ENCODE measurements around the gene C1orf210. TPM values are rescaled to one million over a fixed set of nuclear protein-coding genes. Genes with fewer than 3 reads are reported as not detected.

The C1orf210 gene
- total RNA-seq, 1 experiment from 2014 or later, result 5.9 TPM

DNA sequence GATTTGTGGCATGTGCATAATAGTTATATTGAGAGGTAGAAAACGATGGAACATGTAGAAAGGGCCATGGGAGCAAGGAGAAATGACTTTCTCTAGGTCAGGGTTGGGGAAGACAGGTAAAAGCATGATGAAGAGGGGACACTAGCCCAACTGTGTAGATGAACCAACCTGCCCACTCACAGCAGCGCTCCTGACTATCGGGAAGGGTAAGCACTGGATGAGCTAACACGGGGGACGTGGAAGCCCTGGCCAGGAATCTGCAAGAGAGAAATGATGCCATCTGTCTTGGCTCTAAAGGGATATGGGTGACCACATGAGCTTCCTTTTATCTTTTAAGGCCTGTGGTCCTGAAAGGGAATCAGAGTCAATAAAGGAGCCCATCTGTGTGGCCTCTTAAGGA is 51.8 kb downstream of the C1orf210 start:
- Histone ChIP-seq H3K4ac (ENCODE audit: low read depth, low read length) (no peak overlapping the region), H3T11ph (ENCODE audit: low read length) (no peak overlapping the region), H4K8ac (replicated peaks; ENCODE audit: insufficient read length, low read depth, low read length) (no peak overlapping the region), H2BK15ac (ENCODE audit: low read depth, low read length) (no peak overlapping the region), H3K4me1 (ENCODE audit: insufficient read depth, low read length) (no peaks in the 10 kb centered on the region), H3K23ac (ENCODE audit: insufficient read length, low read depth, low read length) (no peak overlapping the region), H3K9ac (ENCODE audit: extremely low read depth, insufficient read length, low read length) (no peak overlapping the region), H2BK5ac (ENCODE audit: insufficient read length, low read length) (no peak overlapping the region), H3K18ac (ENCODE audit: insufficient read length, low read depth, low read length) (no peak overlapping the region), H2BK20ac (ENCODE audit: low read depth, low read length, poor library complexity, severe bottlenecking) (no peak overlapping the region), H2BK120ac (ENCODE audit: low read depth, low read length, poor library complexity, severe bottlenecking) (no peak overlapping the region), H3K56ac (ENCODE audit: insufficient read length, low read depth, low read length) (no peak overlapping the region), H3K27ac (ENCODE audit: insufficient read length, low read depth, low read length) (no peak overlapping the region), H4K91ac (ENCODE audit: insufficient read length, low read depth, low read length) (no peak overlapping the region), H2AK5ac (ENCODE audit: insufficient read length, low read length) (no peak overlapping the region), H3K79me1 (ENCODE audit: insufficient read depth, low read depth, low read length, poor library complexity, severe bottlenecking) (no peaks in the 10 kb centered on the region), H3K23me2 (ENCODE audit: insufficient read length, low read depth, low read length, poor library complexity, severe bottlenecking) (no peaks in the 10 kb centered on the region), H2AFZ (ENCODE audit: low read length) (no peak overlapping the region), H3K4me2 (ENCODE audit: insufficient read depth, insufficient read length, low read length) (no peak overlapping the region), H4K20me1 (ENCODE audit: control insufficient read depth, insufficient read depth, insufficient read length) (no peaks in the 10 kb centered on the region), H3K9me3 (ENCODE audit: control insufficient read depth, low read depth, low read length) (no peaks in the 10 kb centered on the region), H2BK12ac (ENCODE audit: insufficient read length, low read depth, low read length) (no peak overlapping the region), H3K79me2 (ENCODE audit: insufficient read depth, low read length) (no peaks in the 10 kb centered on the region), H4K5ac (ENCODE audit: insufficient read length, low read depth, low read length) (no peak overlapping the region), H3K27me3 (ENCODE audit: insufficient read depth, low read length) (no peaks in the 10 kb centered on the region), H3K14ac (ENCODE audit: insufficient read depth, low read length) (no peak overlapping the region)
- WGBS (ENCODE audit: extremely low coverage, insufficient read length, low lambda C conversion rate), result no CpG with 5 or more reads among the region's 5 CpGs
- TF ChIP-seq, protein P1, sequence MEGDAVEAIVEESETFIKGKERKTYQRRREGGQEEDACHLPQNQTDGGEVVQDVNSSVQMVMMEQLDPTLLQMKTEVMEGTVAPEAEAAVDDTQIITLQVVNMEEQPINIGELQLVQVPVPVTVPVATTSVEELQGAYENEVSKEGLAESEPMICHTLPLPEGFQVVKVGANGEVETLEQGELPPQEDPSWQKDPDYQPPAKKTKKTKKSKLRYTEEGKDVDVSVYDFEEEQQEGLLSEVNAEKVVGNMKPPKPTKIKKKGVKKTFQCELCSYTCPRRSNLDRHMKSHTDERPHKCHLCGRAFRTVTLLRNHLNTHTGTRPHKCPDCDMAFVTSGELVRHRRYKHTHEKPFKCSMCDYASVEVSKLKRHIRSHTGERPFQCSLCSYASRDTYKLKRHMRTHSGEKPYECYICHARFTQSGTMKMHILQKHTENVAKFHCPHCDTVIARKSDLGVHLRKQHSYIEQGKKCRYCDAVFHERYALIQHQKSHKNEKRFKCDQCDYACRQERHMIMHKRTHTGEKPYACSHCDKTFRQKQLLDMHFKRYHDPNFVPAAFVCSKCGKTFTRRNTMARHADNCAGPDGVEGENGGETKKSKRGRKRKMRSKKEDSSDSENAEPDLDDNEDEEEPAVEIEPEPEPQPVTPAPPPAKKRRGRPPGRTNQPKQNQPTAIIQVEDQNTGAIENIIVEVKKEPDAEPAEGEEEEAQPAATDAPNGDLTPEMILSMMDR (conservative IDR thresholded peaks at IDR 0.05), result no peak
- DNase-seq, result no peak
- Mint-ChIP-seq H3K27ac (no peak overlapping the region), H3K4me1 (peaks cover 14% of the 10 kb centered on the region in 2 experiments), H3K36me3 (ENCODE audit: insufficient read depth in 1 of 3, low read depth in 3 of 3) (no peaks in the 10 kb centered on the region), H3K27me3 (ENCODE audit: low read depth) (peaks cover 3% of the 10 kb centered on the region; the same call in 1 of the 2 replicates), H3K4me3 (no peak overlapping the region), H3K9me3 (no peaks in the 10 kb centered on the region)

Measured in H9 (cell line).